ENCODE measurements around the gene KCNJ10. TPM values are rescaled to one million over a fixed set of nuclear protein-coding genes. Genes with fewer than 3 reads are reported as not detected.
A peak's percentile ranks its signal among the peaks of the same experiment; 100 is the strongest.
"Not testable (repeated sequence)": the region's sequence is repeated elsewhere in the genome, so short reads cannot be mapped to it uniquely, and the experiment has no call there.

Gene KCNJ10
- total RNA-seq, result not detected in 2 replicates

DNA sequence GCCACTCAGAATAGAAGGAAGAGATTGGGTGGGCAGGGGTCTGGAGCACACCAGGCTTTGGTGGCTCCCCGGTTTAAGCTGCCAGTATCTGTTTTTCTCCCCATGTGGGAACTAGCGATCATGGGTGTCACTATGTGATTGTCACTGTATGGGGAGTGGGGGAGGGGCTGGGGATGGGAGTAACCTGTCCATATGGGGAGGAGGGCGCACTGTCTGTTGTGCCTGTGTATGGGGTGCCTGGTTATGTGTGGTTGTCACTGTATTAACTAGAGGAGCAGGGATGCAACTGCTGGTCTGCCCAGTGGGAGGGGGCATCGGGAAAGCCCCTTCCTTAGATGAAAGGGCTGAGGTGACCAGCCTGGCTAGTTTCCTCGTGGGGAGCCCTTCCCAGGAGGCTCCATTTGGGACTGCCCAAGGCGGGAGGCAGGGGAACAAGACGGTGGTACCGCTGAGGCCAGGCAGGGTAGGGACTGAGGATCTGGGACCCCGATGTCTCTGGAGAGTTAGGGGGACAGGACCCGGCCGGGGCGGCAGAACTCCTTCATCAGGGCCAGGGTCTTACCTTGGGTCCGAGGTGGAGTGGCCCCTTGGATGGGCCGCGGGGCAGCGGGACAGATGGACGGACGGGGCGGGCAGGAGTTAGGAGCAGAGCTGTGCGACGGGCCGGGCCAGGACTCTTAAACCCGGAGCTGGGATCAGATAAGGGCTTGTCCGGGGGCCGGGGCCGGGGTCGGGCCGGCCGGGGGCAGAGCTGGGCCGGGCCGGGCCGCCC is at the start of gene KCNJ10:
KCNJ10 (minus strand) TSS at position 701 of the 772 bp plus-strand sequence. CDS start 27,628 bp downstream, outside the sequence.
- Mint-ChIP-seq H3K36me3 (ENCODE audit: low read depth) (peaks cover 3% of the 10 kb centered on the region), H3K27me3 (ENCODE audit: insufficient read depth) (peaks cover 38% of the 10 kb centered on the region), H3K27ac (no peak within 1 kb of the TSS), H3K9me3 (no peaks in the 10 kb centered on the region), H3K4me1 (ENCODE audit: low read depth) (peaks cover 7% of the 10 kb centered on the region), H3K4me3 (peak within 1 kb of the TSS; percentile 67)
- intact Hi-C loops (cut with micrococcal nuclease), result loop anchor here (1.0 kb wide), 1 partner anchor 16 kb away; no protein-coding TSS in a partner anchor
- no peak for DNase-seq (ENCODE audit: low spot score)

DNA sequence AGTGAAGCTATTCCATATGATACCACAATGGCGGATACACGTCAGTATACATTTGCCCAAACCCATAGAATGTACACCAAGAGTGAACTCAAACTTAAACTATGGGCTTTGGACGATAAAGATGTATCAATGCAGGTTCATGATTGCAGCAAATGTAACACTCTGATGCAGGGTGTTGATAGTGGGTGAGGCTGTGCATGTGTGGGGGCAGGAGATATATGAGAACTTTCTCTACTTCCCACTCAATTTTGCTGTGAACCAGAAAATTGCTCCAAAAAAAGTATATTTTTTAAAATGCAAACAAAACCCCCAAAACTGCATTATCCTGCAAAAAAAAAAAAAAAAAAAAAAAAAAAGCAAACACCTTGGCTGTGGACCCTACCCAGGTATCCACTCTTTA is 49.0 kb upstream of the KCNJ10 start:
- peaks cover 16% of the 10 kb centered on the region for H3K27me3 Mint-ChIP-seq (ENCODE audit: insufficient read depth)
- no peaks in the 10 kb centered on the region for H3K9me3 Mint-ChIP-seq
- no peak for DNase-seq (ENCODE audit: low spot score)
- intact Hi-C loops (cut with micrococcal nuclease), result no loop called here
- H3K4me3 Mint-ChIP-seq, result no peak overlapping the region
- H3K4me1 Mint-ChIP-seq (ENCODE audit: low read depth), result no peaks in the 10 kb centered on the region
- no peak overlapping the region for H3K27ac Mint-ChIP-seq
- H3K36me3 Mint-ChIP-seq (ENCODE audit: low read depth), result no peaks in the 10 kb centered on the region

DNA sequence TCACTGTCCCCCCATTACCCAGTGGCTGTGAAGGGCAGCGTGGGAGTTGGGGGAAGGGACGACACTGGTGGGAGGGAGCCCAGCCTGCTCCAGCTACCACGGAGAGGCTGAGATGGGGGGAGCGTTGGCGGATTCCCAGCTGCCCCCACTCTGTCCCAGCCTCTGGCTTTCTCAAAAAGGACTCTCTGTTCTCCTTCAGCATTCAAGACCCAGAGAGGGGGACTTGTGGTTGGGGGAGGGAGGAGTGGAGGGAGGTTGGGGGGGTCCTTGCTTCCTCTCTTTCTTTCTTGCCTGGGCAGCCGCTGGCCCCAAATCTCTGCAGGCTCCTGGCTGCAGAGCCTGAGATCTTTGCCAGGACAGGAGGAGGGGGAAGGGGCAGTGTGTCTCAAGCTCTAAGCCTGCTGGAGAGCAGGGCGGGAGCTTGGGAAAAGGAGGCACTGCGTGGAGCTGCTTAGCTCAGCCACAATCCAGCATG is 47.8 kb upstream of the KCNJ10 start:
- Mint-ChIP-seq H3K27ac (no peak overlapping the region), H3K4me3 (no peak overlapping the region)

DNA sequence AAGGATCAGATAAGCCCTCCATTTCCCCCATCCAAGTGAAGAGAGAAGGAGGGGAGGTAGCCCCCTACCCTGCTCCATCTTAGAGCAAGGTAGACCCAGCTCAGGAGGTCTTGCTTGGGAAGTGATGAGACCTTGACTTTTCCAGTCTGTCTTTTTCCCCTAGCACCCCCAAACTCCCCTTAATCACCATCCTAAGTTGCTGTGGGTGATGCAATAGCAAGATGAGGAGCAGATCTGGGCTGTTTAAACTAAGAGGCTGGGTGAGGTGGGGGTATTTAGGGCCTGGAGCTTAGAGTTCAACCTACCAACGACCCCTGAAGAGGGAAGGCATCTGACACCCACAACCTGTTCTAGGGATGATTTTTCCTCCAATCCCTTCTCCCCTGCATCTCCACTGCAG is 47.3 kb upstream of the KCNJ10 start:
- Mint-ChIP-seq H3K4me1 (ENCODE audit: low read depth) (no peaks in the 10 kb centered on the region), H3K27me3 (ENCODE audit: insufficient read depth) (peaks cover 16% of the 10 kb centered on the region), H3K4me3 (no peak overlapping the region), H3K9me3 (no peaks in the 10 kb centered on the region), H3K36me3 (ENCODE audit: low read depth) (no peaks in the 10 kb centered on the region), H3K27ac (no peak overlapping the region)
- intact Hi-C loops (cut with micrococcal nuclease), result no loop called here
- DNase-seq (ENCODE audit: low spot score), result no peak

More for the DNA sequence above, 47.8 kb upstream of the KCNJ10 start:
- DNase-seq (ENCODE audit: low spot score), result no peak
- H3K36me3 Mint-ChIP-seq (ENCODE audit: low read depth), result no peaks in the 10 kb centered on the region
- intact Hi-C loops (cut with micrococcal nuclease), result no loop called here
- no peaks in the 10 kb centered on the region for H3K4me1 Mint-ChIP-seq (ENCODE audit: low read depth)
- no peaks in the 10 kb centered on the region for H3K9me3 Mint-ChIP-seq
- peaks cover 16% of the 10 kb centered on the region for H3K27me3 Mint-ChIP-seq (ENCODE audit: insufficient read depth)

DNA sequence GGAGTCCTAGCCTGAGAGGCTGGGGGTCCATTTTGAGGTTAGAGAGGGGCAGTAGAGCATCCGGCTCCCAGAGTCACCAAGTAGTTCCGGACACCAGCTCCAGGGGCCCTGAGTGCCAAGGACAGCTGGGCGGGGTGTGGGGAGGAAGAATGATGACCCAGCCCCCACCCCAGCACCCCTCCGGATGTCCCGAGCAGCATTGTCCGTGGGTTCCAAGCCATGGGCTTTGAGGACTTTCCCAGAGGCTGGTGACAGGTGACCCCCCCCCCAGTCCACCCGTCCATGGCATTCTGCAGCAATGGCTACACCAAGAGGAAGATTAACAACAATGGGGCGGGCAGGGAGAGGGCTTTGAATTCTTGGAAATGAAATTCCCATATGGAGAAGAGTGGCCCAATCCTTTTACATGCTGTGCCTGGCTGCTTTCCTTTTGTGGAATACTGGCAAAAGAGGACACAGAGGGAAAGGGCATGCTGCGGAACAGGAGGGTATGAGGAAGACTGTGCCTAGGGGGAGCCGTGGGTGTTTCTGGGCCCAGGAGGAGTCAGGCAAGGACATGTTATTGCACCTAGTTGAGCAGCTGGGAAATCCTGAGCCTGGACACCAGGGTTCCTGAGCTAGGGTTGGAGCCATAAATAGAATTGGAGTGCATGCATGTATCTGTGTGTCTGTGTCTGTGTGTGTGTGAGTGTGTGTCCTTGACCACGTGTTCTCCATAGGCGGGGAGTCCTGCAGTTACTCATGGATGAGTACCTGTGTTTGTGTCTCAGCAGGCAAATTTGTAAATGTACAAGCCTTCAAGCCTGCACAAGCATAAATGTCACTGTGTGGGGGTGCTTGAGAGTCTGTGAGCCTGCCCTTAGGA is 46.6 kb upstream of the KCNJ10 start:
- Mint-ChIP-seq H3K4me3 (no peak overlapping the region), H3K27ac (no peak overlapping the region), H3K9me3 (no peaks in the 10 kb centered on the region), H3K27me3 (ENCODE audit: insufficient read depth) (peaks cover 14% of the 10 kb centered on the region), H3K36me3 (ENCODE audit: low read depth) (no peaks in the 10 kb centered on the region), H3K4me1 (ENCODE audit: low read depth) (no peaks in the 10 kb centered on the region)
- intact Hi-C loops (cut with micrococcal nuclease), result no loop called here
- DNase-seq (ENCODE audit: low spot score), result no peak

DNA sequence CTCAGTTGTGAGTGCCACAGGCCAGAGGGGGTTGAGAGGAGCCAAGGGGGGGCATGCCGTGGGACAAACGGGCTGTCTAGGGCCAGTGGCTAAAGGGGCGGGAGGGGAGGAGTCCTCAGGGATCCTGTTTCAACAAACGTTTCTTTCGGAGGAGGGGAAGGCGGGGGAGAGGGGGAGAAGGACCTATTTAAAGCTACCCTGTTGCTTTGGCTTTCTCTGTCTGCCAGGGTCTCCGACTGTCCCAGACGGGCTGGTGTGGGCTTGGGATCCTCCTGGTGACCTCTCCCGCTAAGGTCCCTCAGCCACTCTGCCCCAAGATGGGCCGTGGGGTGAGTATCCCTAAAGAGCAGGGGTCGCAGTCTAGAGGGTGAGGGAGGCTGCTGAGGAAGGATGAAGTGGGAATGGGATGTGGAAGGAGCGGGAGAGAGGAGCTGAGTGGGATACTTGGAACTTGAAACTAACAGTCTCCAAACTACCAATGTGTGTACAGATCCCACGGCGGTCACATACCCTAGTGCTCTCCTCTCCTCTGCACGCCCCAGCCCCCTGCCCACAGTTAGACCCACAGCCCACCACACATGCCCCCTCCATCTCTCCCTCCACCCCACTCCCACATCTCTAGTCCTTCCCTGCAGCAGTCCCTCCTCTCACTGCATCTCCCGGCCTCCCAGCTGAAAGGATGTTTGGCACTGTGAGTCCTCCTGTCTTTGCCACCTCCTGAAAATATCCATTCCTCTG is 45.8 kb upstream of the KCNJ10 start, which contains the start of gene ATP1A2:
ATP1A2 (plus strand) TSS at position 215 of the 738 bp plus-strand sequence; CDS start at position 318, 103 bp downstream.
- H3K27me3 Mint-ChIP-seq (ENCODE audit: insufficient read depth), result peaks cover 14% of the 10 kb centered on the region
- no peaks in the 10 kb centered on the region for H3K4me1 Mint-ChIP-seq (ENCODE audit: low read depth)
- H3K27ac Mint-ChIP-seq, result no peak within 1 kb of the TSS
- H3K36me3 Mint-ChIP-seq (ENCODE audit: low read depth), result no peaks in the 10 kb centered on the region
- no peaks in the 10 kb centered on the region for H3K9me3 Mint-ChIP-seq
- no peak within 1 kb of the TSS for H3K4me3 Mint-ChIP-seq
- intact Hi-C loops (cut with micrococcal nuclease), result no loop called here
- no peak for DNase-seq (ENCODE audit: low spot score)

DNA sequence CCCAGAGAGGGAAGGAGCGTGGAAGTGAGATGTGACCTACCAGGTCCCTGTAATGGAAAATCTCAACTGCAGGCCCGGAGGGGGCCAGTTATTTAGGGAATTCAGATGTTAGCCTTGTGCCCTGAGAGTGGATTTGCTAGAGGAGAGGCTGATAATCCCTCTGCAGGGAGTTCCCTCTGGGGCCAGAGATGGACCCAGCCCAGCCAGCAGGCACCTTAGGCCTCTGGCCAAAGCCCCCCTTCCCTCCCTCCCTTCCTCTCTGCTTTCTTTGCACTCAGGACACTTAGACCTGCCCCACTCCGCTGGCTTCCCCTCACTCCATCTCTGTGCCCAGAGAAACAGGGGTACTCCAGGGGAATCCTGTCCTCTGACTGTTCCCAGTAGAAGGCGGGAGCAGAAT is 44.1 kb upstream of the KCNJ10 start:
- H3K9me3 Mint-ChIP-seq, result no peaks in the 10 kb centered on the region
- H3K36me3 Mint-ChIP-seq (ENCODE audit: low read depth), result no peaks in the 10 kb centered on the region
- intact Hi-C loops (cut with micrococcal nuclease), result no loop called here
- no peak overlapping the region for H3K27ac Mint-ChIP-seq
- H3K27me3 Mint-ChIP-seq (ENCODE audit: insufficient read depth), result peaks cover 14% of the 10 kb centered on the region
- no peak for DNase-seq (ENCODE audit: low spot score)
- H3K4me1 Mint-ChIP-seq (ENCODE audit: low read depth), result peaks cover 1% of the 10 kb centered on the region
- H3K4me3 Mint-ChIP-seq, result no peak overlapping the region

DNA sequence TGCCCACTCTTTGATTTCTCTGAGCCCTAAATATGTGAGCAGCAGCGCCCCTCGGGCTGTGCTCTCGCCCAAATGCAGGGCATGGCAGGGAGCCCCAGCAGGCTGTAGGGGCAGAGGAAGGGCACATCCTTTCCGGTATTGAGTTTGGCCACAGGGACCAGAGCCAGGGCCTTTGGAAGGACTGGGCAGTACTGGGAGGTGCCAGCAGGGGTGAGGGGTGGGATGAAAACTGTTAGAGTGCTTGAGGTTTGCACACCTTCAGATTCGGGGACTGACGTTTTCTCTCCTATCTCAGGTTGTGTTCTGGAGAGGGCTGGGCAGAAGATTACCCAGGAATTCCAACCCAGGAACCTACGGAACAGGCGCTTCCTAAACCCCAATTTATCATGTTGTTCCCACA is 43.4 kb upstream of the KCNJ10 start:
- Mint-ChIP-seq H3K27me3 (ENCODE audit: insufficient read depth) (peaks cover 10% of the 10 kb centered on the region), H3K4me1 (ENCODE audit: low read depth) (peaks cover 7% of the 10 kb centered on the region), H3K9me3 (no peaks in the 10 kb centered on the region), H3K36me3 (ENCODE audit: low read depth) (no peaks in the 10 kb centered on the region), H3K4me3 (no peak overlapping the region), H3K27ac (no peak overlapping the region)
- no peak for DNase-seq (ENCODE audit: low spot score)
- intact Hi-C loops (cut with micrococcal nuclease), result no loop called here

DNA sequence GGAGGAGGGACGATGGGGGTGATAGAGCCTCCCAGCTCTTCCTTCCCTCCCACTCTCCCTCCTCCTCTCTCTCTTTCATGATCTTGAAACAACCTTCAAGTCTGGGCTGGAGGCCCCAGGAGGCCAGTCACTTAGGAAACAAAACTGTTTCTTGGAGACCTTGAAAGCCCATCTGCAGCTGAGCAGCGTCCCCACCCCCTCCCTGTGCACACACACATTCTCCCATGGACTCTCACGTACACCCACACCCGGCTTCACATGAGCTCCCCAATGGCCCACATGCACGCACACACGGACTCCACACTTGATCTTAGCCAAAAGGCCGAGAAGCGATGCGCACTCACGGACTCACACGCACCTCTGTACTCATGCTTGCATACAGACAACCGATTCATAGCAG is 42.4 kb upstream of the KCNJ10 start:
- no peaks in the 10 kb centered on the region for H3K36me3 Mint-ChIP-seq (ENCODE audit: low read depth)

DNA sequence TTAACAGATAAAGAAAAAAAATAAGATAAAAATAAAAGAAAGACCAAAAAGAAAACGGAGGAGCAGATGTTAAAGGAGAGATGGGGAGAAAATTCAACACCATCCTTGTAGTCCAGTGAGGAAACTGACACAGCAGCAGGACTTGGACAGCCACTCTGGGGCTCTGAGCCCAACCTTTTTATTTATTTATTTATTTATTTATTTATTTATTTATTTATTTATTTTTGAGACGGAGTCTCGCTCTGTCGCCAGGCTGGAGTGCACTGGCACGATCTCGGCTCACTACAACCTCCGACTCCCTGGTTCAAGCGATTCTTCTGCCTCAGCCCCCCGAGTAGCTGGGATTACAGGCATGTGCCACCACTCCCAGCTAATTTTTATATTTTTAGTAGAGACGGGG is 41.5 kb upstream of the KCNJ10 start:
- H3K4me1 Mint-ChIP-seq (ENCODE audit: low read depth); DNase-seq (ENCODE audit: low spot score); H3K9me3 Mint-ChIP-seq; H3K27me3 Mint-ChIP-seq (ENCODE audit: insufficient read depth); H3K4me3 Mint-ChIP-seq; H3K27ac Mint-ChIP-seq; intact Hi-C loops (cut with micrococcal nuclease); H3K36me3 Mint-ChIP-seq (ENCODE audit: low read depth): not testable (repeated sequence)

More for the DNA sequence above, 42.4 kb upstream of the KCNJ10 start:
- intact Hi-C loops (cut with micrococcal nuclease), result no loop called here
- H3K4me3 Mint-ChIP-seq, result no peak overlapping the region
- no peak for DNase-seq (ENCODE audit: low spot score)
- no peak overlapping the region for H3K27ac Mint-ChIP-seq
- H3K4me1 Mint-ChIP-seq (ENCODE audit: low read depth), result peaks cover 7% of the 10 kb centered on the region
- H3K9me3 Mint-ChIP-seq, result no peaks in the 10 kb centered on the region
- peaks cover 7% of the 10 kb centered on the region for H3K27me3 Mint-ChIP-seq (ENCODE audit: insufficient read depth)

DNA sequence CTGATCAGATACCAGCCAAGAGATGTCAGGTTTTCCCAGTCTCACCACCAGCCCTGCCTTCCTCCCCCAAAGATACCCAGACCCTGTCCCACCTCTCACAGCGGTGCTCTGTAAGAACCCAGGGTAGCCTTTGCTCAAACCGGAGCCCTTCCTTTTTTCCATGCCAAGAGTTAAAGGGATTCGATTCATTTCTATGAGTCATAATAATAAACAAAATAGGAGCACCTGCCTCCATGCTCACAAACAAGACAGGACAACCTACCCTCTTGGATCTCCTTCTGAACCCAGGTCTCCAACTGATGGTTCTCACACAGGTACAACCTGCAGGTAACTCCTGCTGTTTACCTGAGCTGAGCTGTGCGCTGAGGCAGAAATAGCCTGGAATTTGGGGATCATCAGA is 39.7 kb upstream of the KCNJ10 start:
- H3K27me3 Mint-ChIP-seq (ENCODE audit: insufficient read depth), result peaks cover 4% of the 10 kb centered on the region
- intact Hi-C loops (cut with micrococcal nuclease), result loop anchor here (1.0 kb wide), 1 partner anchor 8 kb away; no protein-coding TSS in a partner anchor
- no peak for DNase-seq (ENCODE audit: low spot score)
- no peaks in the 10 kb centered on the region for H3K36me3 Mint-ChIP-seq (ENCODE audit: low read depth)
- H3K4me3 Mint-ChIP-seq, result no peak overlapping the region
- H3K9me3 Mint-ChIP-seq, result no peaks in the 10 kb centered on the region
- H3K27ac Mint-ChIP-seq, result no peak overlapping the region
- peaks cover 7% of the 10 kb centered on the region for H3K4me1 Mint-ChIP-seq (ENCODE audit: low read depth)

DNA sequence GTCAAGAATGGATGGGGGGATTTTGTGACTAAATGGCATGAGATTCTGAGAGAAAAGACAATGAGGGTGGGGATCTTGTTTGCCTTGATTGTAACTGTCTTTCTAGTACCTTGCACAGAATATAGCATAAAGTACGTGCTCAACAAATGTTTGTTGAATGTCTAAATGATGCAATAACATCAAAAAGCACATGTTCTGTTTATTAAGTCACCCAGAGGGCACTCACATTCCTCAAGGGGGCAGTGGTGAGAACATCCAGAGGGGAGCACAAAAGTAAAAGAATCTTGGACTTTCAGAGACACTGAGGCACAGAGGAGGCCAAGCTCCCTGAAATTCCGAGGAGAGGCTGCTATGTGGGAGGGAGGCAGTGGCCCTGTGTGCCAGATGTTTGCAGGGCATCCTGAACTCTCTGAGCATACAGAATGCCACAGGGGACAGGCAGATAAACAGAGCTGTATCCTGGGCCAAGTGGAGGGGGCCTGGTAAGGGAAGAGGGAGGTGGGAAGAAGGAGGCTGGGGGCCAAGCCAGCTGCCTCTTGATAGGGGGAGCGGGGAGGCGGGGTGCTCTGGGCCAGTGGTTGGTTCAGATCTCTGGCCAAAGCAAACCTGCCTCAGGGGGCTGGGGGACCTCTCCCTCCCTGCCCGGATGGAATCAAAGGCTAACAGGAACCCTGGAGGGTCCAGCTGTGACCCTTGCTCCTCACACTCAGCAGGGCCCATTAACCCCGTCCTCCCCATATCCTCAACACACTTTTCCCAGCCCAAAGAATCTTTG is 39.1 kb upstream of the KCNJ10 start:
- Mint-ChIP-seq H3K27ac (no peak overlapping the region), H3K27me3 (ENCODE audit: insufficient read depth) (peaks cover 2% of the 10 kb centered on the region), H3K4me3 (no peak overlapping the region), H3K4me1 (ENCODE audit: low read depth) (peaks cover 7% of the 10 kb centered on the region), H3K36me3 (ENCODE audit: low read depth) (no peaks in the 10 kb centered on the region), H3K9me3 (no peaks in the 10 kb centered on the region)
- intact Hi-C loops (cut with micrococcal nuclease), result loop anchor here (1.0 kb wide), 1 partner anchor 8 kb away; no protein-coding TSS in a partner anchor
- no peak for DNase-seq (ENCODE audit: low spot score)

All from activated T-helper 1 cell treated with anti-CD3 and anti-CD28 coated beads, Interleukin-12 subunit alpha, Interleukin-12 subunit beta, Interleukin-2, Interleukin-4 antibody, amounts not matched to agents 30 ng/mL and 10 ng/mL and 1 ng/mL, durations not matched to agents 14 hours and 24 hours and 36 hours (primary cell).